NCI-H146 treated with DMSO at 0.1 percent for 48 hours (cell line): ENCODE data around the gene PNLIPRP2.

Experiments
- DNase-seq: peaks from one replicate; lab custom pipeline; 2025; ENCODE audit not compliant: unreplicated experiment; lab: John Stamatoyannopoulos, UW

Gene PNLIPRP2

GRCh38 chr10:116620423-116621400 lies at the start of gene PNLIPRP2:
TSS of gene PNLIPRP2 (plus strand) at chr10:116620953.
- DNase-seq = no peak

GRCh38 chr10:116574797-116575196 lies 46.0 kb upstream of the PNLIPRP2 start:
- DNase-seq = no peak

GRCh38 chr10:116587878-116588591 lies 32.7 kb upstream of the PNLIPRP2 start:
- DNase-seq = no peak

- no peak for DNase-seq
Observed at GRCh38 chr10:116588995-116589394, 31.8 kb upstream of the PNLIPRP2 start.

GRCh38 chr10:116589926-116590325 lies 30.8 kb upstream of the PNLIPRP2 start:
- no peak for DNase-seq

GRCh38 chr10:116590590-116591444 lies 29.9 kb upstream of the PNLIPRP2 start, which contains the start of gene PNLIPRP1:
TSS of gene PNLIPRP1 (plus strand) at chr10:116590959. CDS start at chr10:116591130, 171 bp downstream.
- DNase-seq = no peak

GRCh38 chr10:116593139-116593740 lies 27.5 kb upstream of the PNLIPRP2 start:
- DNase-seq = no peak

- DNase-seq = no peak
Observed at GRCh38 chr10:116594525-116595035, 26.2 kb upstream of the PNLIPRP2 start.

GRCh38 chr10:116596062-116596461 lies 24.7 kb upstream of the PNLIPRP2 start:
- DNase-seq = no peak

- DNase-seq = no peak
Observed at GRCh38 chr10:116597543-116597942, 23.2 kb upstream of the PNLIPRP2 start.

GRCh38 chr10:116598329-116598728 lies 22.4 kb upstream of the PNLIPRP2 start:
- no peak for DNase-seq

GRCh38 chr10:116599991-116600390 lies 20.8 kb upstream of the PNLIPRP2 start:
- no peak for DNase-seq

GRCh38 chr10:116602648-116603400 lies 17.9 kb upstream of the PNLIPRP2 start:
- no peak for DNase-seq

- DNase-seq = no peak
Observed at GRCh38 chr10:116606061-116606483, 14.7 kb upstream of the PNLIPRP2 start.

- no peak for DNase-seq
Observed at GRCh38 chr10:116607336-116607735, 13.4 kb upstream of the PNLIPRP2 start.

GRCh38 chr10:116608686-116609594 lies 11.8 kb upstream of the PNLIPRP2 start:
- DNase-seq = no peak

- no peak for DNase-seq
Observed at GRCh38 chr10:116610443-116611152, 10.2 kb upstream of the PNLIPRP2 start.

- DNase-seq = no peak
Observed at GRCh38 chr10:116611153-116611545, 9.6 kb upstream of the PNLIPRP2 start.
